Measurements from ENCODE around the gene COPG1. TPM values are rescaled to one million over a fixed set of nuclear protein-coding genes. Genes with fewer than 3 reads are reported as not detected.

The COPG1 gene
- total RNA-seq, 1 donor from 2014 or later = 224 TPM

DNA sequence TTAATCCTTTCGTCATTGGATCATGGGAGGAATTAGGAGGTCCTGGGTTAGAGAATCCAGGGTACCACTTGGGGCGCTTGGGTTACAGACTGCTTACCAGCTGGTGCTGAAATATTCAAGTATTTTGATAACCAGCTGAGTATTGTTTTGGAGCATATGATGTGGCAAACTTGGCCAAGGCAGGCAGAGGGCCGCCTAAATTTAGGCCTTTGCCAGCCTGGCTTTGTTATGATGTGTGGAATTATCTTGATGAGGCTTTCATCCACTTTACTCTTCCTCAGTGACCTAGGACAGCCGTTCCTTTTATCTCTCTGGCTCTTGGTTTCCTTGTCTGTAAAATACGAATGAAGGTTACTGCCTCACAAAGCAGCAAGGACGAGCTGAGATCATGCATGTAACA is 6.9 kb downstream of the COPG1 start:
- intact Hi-C loops (cut with DNase I) = no loop called here
- H3K36me3 ChIP-seq = peaks cover 90 to 92% of the 10 kb centered on the region in 2 donors

GRCh38 chr3:129257609-129258008 is 8.2 kb downstream of the COPG1 start:
- H3K4me1 ChIP-seq = no peaks in the 10 kb centered on the region
- H3K27me3 ChIP-seq = no peaks in the 10 kb centered on the region
- no peak overlapping the region for H3K27ac ChIP-seq
- no peak for TF ChIP-seq CTCF (IDR thresholded peaks at IDR 0.05)
- intact Hi-C loops (cut with DNase I) = no loop called here
- peaks cover 98 to 99% of the 10 kb centered on the region in 2 donors for H3K36me3 ChIP-seq
- H3K9me3 ChIP-seq = no peaks in the 10 kb centered on the region
- DNase-seq (ENCODE audit: low spot score in 2 of 2) = no peak
- H3K4me3 ChIP-seq = no peak overlapping the region

More for the DNA sequence above, 6.9 kb downstream of the COPG1 start:
- Histone ChIP-seq H3K27ac (no peak overlapping the region), H3K27me3 (no peaks in the 10 kb centered on the region), H3K9me3 (no peaks in the 10 kb centered on the region), H3K4me1 (peaks cover 3 to 5% of the 10 kb centered on the region in 2 donors), H3K4me3 (no peak overlapping the region)
- no peak for DNase-seq (ENCODE audit: low spot score in 2 of 2)
- no peak for TF ChIP-seq CTCF (IDR thresholded peaks at IDR 0.05)

- no peak for TF ChIP-seq CTCF (IDR thresholded peaks at IDR 0.05)
- H3K4me1 ChIP-seq = no peaks in the 10 kb centered on the region
- no peak overlapping the region for H3K4me3 ChIP-seq
- no peaks in the 10 kb centered on the region for H3K27me3 ChIP-seq
- H3K9me3 ChIP-seq = no peaks in the 10 kb centered on the region
- H3K27ac ChIP-seq = no peak overlapping the region
- peaks cover 98 to 99% of the 10 kb centered on the region in 2 donors for H3K36me3 ChIP-seq
- no peak for DNase-seq (ENCODE audit: low spot score in 2 of 2)
- intact Hi-C loops (cut with DNase I) = no loop called here
These were observed 10.4 kb downstream of the COPG1 start for GRCh38 chr3:129259612-129260477.

DNA sequence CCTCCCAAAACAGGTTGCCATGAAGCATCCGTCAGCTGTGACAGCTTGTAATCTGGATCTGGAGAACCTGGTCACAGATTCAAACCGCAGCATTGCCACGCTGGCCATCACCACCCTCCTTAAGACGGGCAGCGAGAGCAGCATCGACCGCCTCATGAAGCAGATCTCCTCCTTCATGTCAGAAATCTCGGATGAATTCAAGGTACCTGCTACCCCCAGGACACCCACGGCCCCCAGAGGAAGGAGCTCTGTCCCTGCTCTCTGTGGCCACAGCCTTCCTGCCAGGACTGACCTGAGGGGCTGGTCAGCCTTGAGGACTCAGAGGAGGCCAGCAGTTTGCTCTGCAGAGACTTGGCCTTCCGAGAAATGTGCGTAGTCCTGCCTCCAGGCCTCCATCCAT is 11.2 kb downstream of the COPG1 start:
- H3K4me1 ChIP-seq = no peaks in the 10 kb centered on the region
- no peak overlapping the region for H3K4me3 ChIP-seq
- TF ChIP-seq CTCF (IDR thresholded peaks at IDR 0.05) = no peak
- peaks cover 98 to 99% of the 10 kb centered on the region in 2 donors for H3K36me3 ChIP-seq
- intact Hi-C loops (cut with DNase I) = no loop called here
- no peaks in the 10 kb centered on the region for H3K27me3 ChIP-seq
- no peak overlapping the region for H3K27ac ChIP-seq
- H3K9me3 ChIP-seq = no peaks in the 10 kb centered on the region
- DNase-seq (ENCODE audit: low spot score in 2 of 2) = no peak

- H3K36me3 ChIP-seq = peaks cover 98 to 99% of the 10 kb centered on the region in 2 donors
- intact Hi-C loops (cut with DNase I) = no loop called here
- no peaks in the 10 kb centered on the region for H3K4me1 ChIP-seq
- H3K27me3 ChIP-seq = no peaks in the 10 kb centered on the region
- H3K4me3 ChIP-seq = no peak overlapping the region
- no peak for DNase-seq (ENCODE audit: low spot score in 2 of 2)
- no peaks in the 10 kb centered on the region for H3K9me3 ChIP-seq
- H3K27ac ChIP-seq = no peak overlapping the region
- no peak for TF ChIP-seq CTCF (IDR thresholded peaks at IDR 0.05)
These were observed 12.5 kb downstream of the COPG1 start for GRCh38 chr3:129261894-129262293.

All from ascending aorta (tissue), 2 donors.